ENCODE measurements around the gene MAP4K4.
"Not testable (repeated sequence)": the region's sequence is repeated elsewhere in the genome, so short reads cannot be mapped to it uniquely, and the experiment has no call there.

The MAP4K4 gene

GRCh38 chr2:101769726-101770125 lies 72.2 kb downstream of the MAP4K4 start:
- DNase-seq, result not testable (repeated sequence)

DNA sequence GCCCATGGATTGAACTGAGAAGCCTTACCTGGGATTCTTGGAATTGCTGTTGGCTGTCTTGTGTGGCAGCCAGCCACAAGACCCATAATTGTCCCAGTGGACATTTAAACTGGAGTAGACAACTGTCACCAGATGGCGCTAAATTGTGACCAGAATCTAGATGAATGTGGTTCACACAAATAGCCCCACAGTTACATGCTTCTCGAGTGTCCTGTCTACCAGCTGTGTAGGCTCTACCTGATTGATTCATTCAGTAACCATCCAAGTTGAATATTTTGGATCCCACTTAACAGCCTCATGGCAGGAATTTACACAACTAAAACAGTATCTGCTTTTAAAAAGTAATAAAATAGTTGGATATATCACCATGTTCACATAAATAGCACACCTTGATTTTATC lies 73.2 kb downstream of the MAP4K4 start:
- DNase-seq, result no peak

- no peak for DNase-seq
These were observed 73.9 kb downstream of the MAP4K4 start for GRCh38 chr2:101771227-101771902.

GRCh38 chr2:101771910-101772321 lies 74.4 kb downstream of the MAP4K4 start:
- DNase-seq, result no peak

GRCh38 chr2:101773137-101773536 lies 75.6 kb downstream of the MAP4K4 start:
- DNase-seq, result peak; percentile 21

GRCh38 chr2:101773961-101774360 lies 76.5 kb downstream of the MAP4K4 start:
- DNase-seq, result not testable (repeated sequence)

DNA sequence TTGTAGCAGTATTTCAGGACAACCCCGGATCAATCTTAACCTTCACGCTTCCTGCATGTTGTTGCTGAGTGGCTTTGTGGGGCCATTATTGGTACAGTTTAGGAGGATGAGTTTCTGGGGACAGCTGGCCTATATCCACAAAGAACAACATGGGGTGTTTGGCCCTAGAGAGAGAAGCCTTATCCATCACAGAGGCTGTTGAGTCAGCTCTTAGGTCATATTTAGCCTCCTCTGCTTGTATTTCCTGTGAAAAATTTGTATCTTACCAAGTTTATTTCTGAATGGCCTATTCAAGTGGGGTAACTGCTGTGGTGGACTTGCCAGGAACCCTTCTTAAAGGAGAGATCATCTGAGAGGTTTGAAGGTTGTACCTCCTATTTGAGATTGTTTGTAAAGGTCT lies 77.6 kb downstream of the MAP4K4 start:
- no peak for DNase-seq

- DNase-seq, result no peak
These were observed 78.1 kb downstream of the MAP4K4 start for GRCh38 chr2:101775636-101776035.

DNA sequence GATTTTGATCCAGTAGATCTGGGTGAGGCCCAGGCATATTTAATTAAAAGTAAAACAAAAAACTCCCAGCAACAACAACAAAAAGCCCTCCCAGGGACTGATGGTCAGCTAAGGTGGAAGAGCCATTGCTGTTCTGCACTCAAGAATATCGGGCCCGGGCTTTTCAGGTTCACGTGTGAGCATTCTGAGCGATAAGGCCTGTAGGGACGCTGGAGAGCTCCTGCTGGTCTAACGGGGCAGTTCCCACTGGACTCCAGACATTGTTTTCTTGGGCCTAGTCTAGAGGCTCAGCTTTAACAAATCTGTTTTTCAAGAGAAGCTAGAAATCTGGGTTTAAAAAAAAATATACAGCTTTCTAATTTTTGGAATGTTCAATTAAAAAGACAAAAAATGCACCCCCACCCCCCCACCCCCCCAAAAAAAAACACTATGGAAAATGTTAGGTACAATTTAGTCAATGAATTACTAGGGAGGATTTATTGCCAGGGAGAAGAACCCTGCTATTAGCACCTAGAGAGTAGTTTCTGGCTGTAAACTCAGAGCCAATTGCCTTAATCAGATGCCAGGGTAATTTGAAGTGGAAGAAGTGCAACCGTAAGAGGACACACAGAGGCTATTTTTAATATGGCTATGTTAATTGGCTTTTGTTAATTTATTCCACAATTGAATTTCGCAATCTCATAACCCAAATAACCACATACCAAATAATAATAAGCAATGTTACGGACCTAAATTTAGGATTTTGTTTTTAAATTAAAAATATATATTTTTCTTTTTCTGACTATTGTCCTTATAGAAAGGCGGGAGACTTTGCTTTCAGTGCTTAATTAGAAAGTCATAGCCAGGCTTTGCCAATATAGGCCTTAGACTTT lies 78.9 kb downstream of the MAP4K4 start:
- no peak for DNase-seq

DNA sequence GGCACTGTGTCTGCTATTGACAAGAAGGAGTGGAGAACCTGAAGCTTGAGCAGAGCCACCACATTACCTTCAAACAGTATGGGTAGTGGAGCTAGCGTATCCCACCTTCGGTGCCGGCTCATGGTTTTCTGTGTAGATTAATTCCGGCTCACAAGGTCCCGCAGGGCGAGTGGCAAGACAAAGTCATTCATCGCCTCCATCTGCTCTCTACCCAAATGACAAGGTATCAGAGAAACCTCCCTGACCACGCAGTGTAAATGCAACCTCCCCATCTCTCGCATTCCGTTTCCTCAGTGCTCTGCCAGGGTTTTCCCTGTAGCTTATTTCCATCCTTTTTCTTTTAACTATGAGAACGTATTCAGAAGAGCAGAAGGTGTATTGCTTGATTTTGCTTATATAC lies 79.8 kb downstream of the MAP4K4 start:
- DNase-seq, result no peak

GRCh38 chr2:101778102-101778501 lies 80.6 kb downstream of the MAP4K4 start:
- no peak for DNase-seq

GRCh38 chr2:101779190-101779589 lies 81.7 kb downstream of the MAP4K4 start:
- no peak for DNase-seq

GRCh38 chr2:101779656-101780055 lies 82.1 kb downstream of the MAP4K4 start:
- DNase-seq, result no peak

- no peak for DNase-seq
These were observed 83.8 kb downstream of the MAP4K4 start for GRCh38 chr2:101781326-101781725.

DNA sequence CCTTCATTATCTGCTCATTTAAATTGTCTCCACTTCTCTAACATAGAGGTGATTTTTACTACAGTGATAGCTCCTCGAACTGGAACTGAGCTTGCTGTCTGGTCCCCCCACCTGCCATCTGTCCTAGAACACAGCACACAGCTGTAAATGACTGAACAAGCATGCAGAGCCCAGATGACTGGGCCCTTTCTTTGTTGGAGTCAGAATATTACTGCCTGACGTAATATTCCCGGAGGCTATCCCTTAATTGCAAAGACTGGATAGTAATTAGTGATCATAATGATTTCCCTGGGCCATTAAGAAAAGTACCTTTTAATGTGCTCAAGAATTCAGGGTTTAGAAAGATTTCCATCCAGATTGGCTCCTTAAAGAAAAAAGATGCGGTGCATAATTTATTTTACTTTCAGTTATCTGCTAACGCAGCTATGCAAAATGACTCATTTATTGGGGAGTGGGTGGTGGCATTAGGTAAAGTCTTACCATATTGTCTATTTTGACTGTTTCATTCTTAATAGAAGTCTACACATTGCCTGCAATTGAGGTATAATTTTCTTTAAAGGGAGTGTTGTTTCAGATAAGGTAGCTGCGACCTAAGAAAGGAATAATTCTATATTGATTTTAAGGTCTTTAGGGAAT lies 84.4 kb downstream of the MAP4K4 start:
- DNase-seq, result no peak

DNA sequence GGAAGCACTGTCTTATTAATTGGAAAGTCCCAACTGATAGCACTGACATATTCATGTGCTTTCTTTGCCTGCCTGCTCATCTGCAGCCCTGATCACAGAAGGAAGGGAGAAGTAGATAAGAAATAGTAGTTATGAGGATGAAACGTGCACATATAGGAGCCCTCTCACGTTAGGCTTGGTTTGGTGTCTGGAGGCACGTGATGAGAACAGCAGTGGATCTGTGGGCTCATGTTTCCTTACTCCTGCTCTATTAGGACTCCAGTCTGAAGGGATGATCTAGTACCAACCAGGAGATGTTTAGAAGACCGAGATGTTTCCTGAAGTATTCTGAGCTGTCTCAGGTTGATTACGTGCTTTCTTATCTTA lies 84.9 kb downstream of the MAP4K4 start:
- no peak for DNase-seq

- DNase-seq, result no peak
These were observed 89.6 kb downstream of the MAP4K4 start for GRCh38 chr2:101787097-101787496.

- no peak for DNase-seq
These were observed 91.1 kb downstream of the MAP4K4 start for GRCh38 chr2:101788565-101788964.

DNA sequence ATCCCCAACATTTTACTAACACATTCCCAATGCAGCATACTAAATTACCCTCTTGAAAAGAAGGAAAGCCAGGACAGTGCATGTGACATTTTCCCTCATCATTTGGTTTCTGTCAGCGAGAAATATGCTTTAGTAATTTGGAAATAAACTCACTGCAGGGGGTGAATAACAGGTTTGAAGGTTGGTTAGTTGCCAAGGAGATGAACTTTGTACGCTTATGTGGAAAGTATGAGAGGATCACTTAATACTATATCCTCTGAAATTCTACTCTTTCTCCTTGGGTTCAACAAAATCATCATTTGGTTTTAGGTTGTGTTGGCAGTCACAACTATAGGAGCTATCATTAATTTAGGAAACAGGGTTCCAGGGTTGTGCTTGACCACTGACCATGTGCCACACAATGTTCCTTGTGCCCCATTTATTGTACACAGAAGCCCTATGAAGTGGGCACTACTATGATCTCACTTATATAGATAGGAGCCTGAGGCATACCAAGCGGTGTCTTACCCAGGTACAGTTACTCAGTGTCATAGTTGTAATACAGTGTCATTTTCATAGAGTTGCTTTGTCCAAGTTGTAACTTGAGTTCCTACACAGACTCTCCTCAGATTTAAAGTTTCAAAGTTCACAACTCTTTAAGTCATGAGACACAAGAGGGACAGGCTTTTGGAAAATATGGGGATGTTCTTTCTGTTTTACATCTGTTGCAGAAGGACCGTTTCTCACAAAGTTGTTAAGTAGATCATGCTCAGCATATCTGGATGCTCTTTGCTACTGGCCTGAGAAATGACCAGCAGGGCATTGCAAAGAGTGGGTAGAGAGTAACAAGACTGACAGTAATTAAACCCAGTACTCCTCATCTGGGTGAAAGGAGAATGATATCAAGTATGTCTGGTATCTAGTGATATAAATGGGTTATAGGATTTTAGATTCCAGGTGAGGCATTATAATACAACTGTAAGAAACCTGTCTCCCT lies 91.8 kb downstream of the MAP4K4 start:
- DNase-seq, result no peak

- DNase-seq, result no peak
These were observed 92.9 kb downstream of the MAP4K4 start for GRCh38 chr2:101790416-101790815.

DNA sequence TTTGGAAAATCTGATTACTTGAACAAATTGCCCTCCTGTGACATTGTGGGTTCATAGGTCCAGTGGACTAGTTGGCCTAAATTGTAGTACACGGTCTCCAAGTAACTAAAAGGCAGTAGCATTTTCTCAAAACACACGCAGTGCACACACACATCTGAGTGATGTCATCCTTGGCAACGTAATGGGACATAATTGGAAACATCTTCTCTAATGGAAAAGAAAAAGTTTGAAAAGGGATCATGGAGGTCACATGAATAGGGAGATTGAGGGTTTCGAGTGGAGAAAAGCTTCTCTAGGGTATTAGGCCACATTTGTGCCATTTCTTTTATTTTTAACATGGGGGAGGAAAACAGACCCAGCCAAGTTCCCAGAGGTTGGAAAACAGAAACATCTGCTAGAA lies 93.3 kb downstream of the MAP4K4 start:
- no peak for DNase-seq

DNA sequence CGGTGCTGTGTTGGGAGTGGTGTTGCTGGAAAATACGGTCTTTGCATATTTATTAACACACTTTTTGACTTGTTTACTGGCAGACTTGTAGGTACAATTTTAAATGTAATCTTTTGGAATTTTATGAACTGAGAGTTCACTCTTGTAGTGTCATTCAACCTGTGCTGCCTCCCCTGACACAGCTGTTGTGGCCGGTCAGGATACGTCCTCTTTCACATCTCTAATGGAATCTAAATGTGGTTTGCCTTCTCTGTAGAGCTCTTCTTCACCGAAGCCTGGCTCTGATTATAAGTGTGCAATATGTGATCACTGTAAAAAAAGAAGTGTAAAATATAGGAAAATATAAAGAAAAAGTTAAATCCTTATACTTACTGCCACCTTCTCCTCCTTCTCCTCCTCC lies 94.7 kb downstream of the MAP4K4 start:
- DNase-seq, result no peak
